OCI-LY7 (cell line): ENCODE data around the gene ENDOD1. TPM values are rescaled to one million over a fixed set of nuclear protein-coding genes. Genes with fewer than 3 reads are reported as not detected.
A peak's percentile ranks its signal among the peaks of the same experiment; 100 is the strongest.

Experiments used
- BruUV-seq: library from RNA; stranded (reverse); fragments of 400-500 nt; replicated peaks from 2 replicates; lab custom pipeline; 2021; lab: Mats Ljungman, UMichigan
- CTCF ChIA-PET: fragments of 300-600 bp; sonication (Branson Sonifier 250); formaldehyde crosslinking; loops from one replicate; lab custom pipeline; 2022; ENCODE audit warnings: antibody characterized with exemption; ENCODE audit not compliant: unreplicated experiment; lab: Charles Lee
- POLR2A ChIA-PET: fragments of 300-600 bp; sonication (Branson Sonifier 250); formaldehyde crosslinking; loops from one replicate; lab custom pipeline; 2022; ENCODE audit warnings: antibody characterized with exemption; lab: Charles Lee
- DNase-seq: peaks from one replicate; pipeline ENCODE4 v3.0.0-alpha.2; 2015; ENCODE audit warnings: low spot score
- H2AFZ ChIP-seq: fragments of 200-600 bp; sonication (generic), shearing (Covaris generic); 2 replicates; pipeline ENCODE4 v1.6.1; 2014; ENCODE audit warnings: mild to moderate bottlenecking, antibody characterized with exemption, low read length, moderate library complexity
- H3K27ac ChIP-seq: fragments of 200-600 bp; sonication (generic); 2 replicates; pipeline ENCODE4 v1.5.1; 2014; ENCODE audit warnings: mixed run types, low read depth, mild to moderate bottlenecking, moderate library complexity, low read length, inconsistent platforms; ENCODE audit not compliant: poor library complexity, severe bottlenecking
- H3K36me3 ChIP-seq: fragments of 200-600 bp; sonication (generic); 2 replicates; pipeline ENCODE4 v1.6.1; 2014; ENCODE audit warnings: mild to moderate bottlenecking, antibody characterized with exemption, low read length, moderate library complexity, mixed read lengths; ENCODE audit not compliant: insufficient read depth
- H3K4me1 ChIP-seq: fragments of 200-600 bp; sonication (generic); 2 replicates; pipeline ENCODE4 v1.5.1; 2014; ENCODE audit warnings: mild to moderate bottlenecking, low read length; ENCODE audit not compliant: insufficient read depth, poor library complexity, severe bottlenecking
- H3K4me2 ChIP-seq: fragments of 200-600 bp; sonication (generic); 2 replicates; pipeline ENCODE4 v1.6.1; 2014; ENCODE audit warnings: mild to moderate bottlenecking, low read length
- H3K4me3 ChIP-seq: fragments of 200-600 bp; sonication (generic); 2 replicates; pipeline ENCODE4 v1.5.1; 2014; ENCODE audit warnings: mild to moderate bottlenecking, low read depth, low read length; ENCODE audit not compliant: poor library complexity, severe bottlenecking
- H3K79me2 ChIP-seq: fragments of 200-600 bp; sonication (generic); 2 replicates; pipeline ENCODE4 v1.6.1; 2016; ENCODE audit warnings: low read depth, mild to moderate bottlenecking, low read length, moderate library complexity, mixed read lengths; ENCODE audit not compliant: insufficient read depth
- H3K9me2 ChIP-seq: fragments of 200-600 bp; sonication (generic); 2 replicates; pipeline ENCODE4 v1.6.1; 2016; ENCODE audit warnings: mild to moderate bottlenecking, low read length, mixed read lengths; ENCODE audit not compliant: insufficient read depth
- H3K9me3 ChIP-seq: fragments of 200-600 bp; sonication (generic); 2 replicates; pipeline ENCODE4 v1.6.1; 2014; ENCODE audit warnings: mild to moderate bottlenecking, mixed run types, low read length, mixed read lengths
- H4K20me1 ChIP-seq: fragments of 200-600 bp; sonication (generic); 2 replicates; pipeline ENCODE4 v1.6.1; 2014; ENCODE audit warnings: mild to moderate bottlenecking, antibody characterized with exemption, low read length, moderate library complexity, mixed read lengths; ENCODE audit not compliant: insufficient read depth
- CTCF ChIP-seq: fragments of 200-600 bp; sonication (generic); conservative IDR thresholded peaks from 2 replicates; pipeline ENCODE4 v1.5.1; 2014; ENCODE audit warnings: mild to moderate bottlenecking, antibody characterized with exemption, low read length, moderate library complexity, mixed read lengths
- EZH2phosphoT487 ChIP-seq: fragments of 200-600 bp; sonication (generic); IDR thresholded peaks from 2 replicates; pipeline ENCODE4 v1.6.1; 2018; ENCODE audit warnings: low read depth, borderline replicate concordance, mild to moderate bottlenecking, mixed run types, antibody characterized with exemption, low read length, moderate library complexity, mixed read lengths
- intact Hi-C: fragments of 100-400 bp; cut with micrococcal nuclease; formaldehyde crosslinking; loops from one replicate; pipeline ENCODE4 v1.10.0; 2022; ENCODE audit not compliant: unreplicated experiment
- total RNA-seq, 2 experiments: library from RNA; depleted of rRNA in 1 of 2; stranded (reverse); fragments of >200 nt in 1 of 2; shearing (Covaris generic) in 1 of 2; gene quantifications; 2 replicates each; pipeline ENCODE4 v1.2.3, GENCODE V29; 2014 to 2022

The ENDOD1 gene
- total RNA-seq, 2 experiments from 2014 or later: 20.4 to 22.5 TPM

GRCh38 chr11:95093548-95093947, 3.9 kb downstream of the ENDOD1 start:
- CTCF ChIA-PET: interaction anchor here (0.5 to 2.3 kb wide), 5 partner anchors 14 to 1645 kb away, joined by 3 to 18 read pairs (median 3); partner anchors contain the start of gene SRSF8
- Histone ChIP-seq H3K36me3 (0 out of 2 replicates have a peak, but pooled peaks cover 3% of the 10 kb centered on the region), H3K9me3 (no peaks in the 10 kb centered on the region), H3K4me1 (peaks cover 91% of the 10 kb centered on the region), H3K79me2 (peaks cover 39% of the 10 kb centered on the region), H3K4me2 (peak overlapping the region; percentile 89), H3K9me2 (no peaks in the 10 kb centered on the region), H3K27ac (peak overlapping the region; percentile 88), H3K4me3 (peak overlapping the region; percentile 82), H2AFZ (peak overlapping the region; percentile 49), H4K20me1 (no peaks in the 10 kb centered on the region; the same call in 1 of the 2 replicates)
- peak; percentile 75 for DNase-seq
- no peak for TF ChIP-seq EZH2phosphoT487
- no peak for TF ChIP-seq CTCF
- POLR2A ChIA-PET: interaction anchor here (0.6 to 1.9 kb wide), 14 partner anchors 9 to 621 kb away, joined by 3 to 19 read pairs (median 4); partner anchors contain the start of gene SRSF8
- no TSS peak for BruUV-seq
- intact Hi-C loops: loop anchor here (2.0 to 10.0 kb wide), 5 partner anchors 45 to 1121 kb away; partner anchors contain the start of gene SESN3

- peak overlapping the region; percentile 88 for H3K27ac ChIP-seq
- H3K9me3 ChIP-seq: no peaks in the 10 kb centered on the region
- H3K4me3 ChIP-seq: peak overlapping the region; percentile 58
- H3K4me1 ChIP-seq: peaks cover 80% of the 10 kb centered on the region
- peak overlapping the region; percentile 92 for H3K4me2 ChIP-seq
- no peak for TF ChIP-seq CTCF
- no peak for TF ChIP-seq EZH2phosphoT487
- CTCF ChIA-PET: interaction anchor here (0.8 kb wide), 1 partner anchor 132 kb away, joined by 4 read pairs; no protein-coding TSS in a partner anchor
- H4K20me1 ChIP-seq: no peaks in the 10 kb centered on the region
- peaks cover 31% of the 10 kb centered on the region for H3K79me2 ChIP-seq
- DNase-seq: peak; percentile 75
- no TSS peak for BruUV-seq
- POLR2A ChIA-PET: interaction anchor here (0.5 to 3.1 kb wide), 10 partner anchors 8 to 120 kb away, joined by 3 to 25 read pairs (median 4); partner anchors contain the start of gene SRSF8
- H2AFZ ChIP-seq: no peak overlapping the region; the same call in 1 of the 2 replicates
- H3K9me2 ChIP-seq: no peaks in the 10 kb centered on the region
- H3K36me3 ChIP-seq: 0 out of 2 replicates have a peak, but pooled peaks cover 3% of the 10 kb centered on the region
- intact Hi-C loops: loop anchor here (10.0 kb wide), 1 partner anchor 1119 kb away; no protein-coding TSS in a partner anchor
Observed at GRCh38 chr11:95095858-95096587, 6.4 kb downstream of the ENDOD1 start.
